Measurements from ENCODE around the gene ARHGAP29.

GRCh38 chr1:94248956-94249688, 11.7 kb upstream of the ARHGAP29 start:
- TF ChIP-seq REST (IDR thresholded peaks at IDR 0.05; ENCODE audit: insufficient read depth in 1 of 2, low read depth in 2 of 2, low read length in 2 of 2) (no peak), TAF1 (IDR thresholded peaks at IDR 0.05; ENCODE audit: borderline replicate concordance, insufficient read depth, low read length) (no peak), POLR2AphosphoS5 (IDR thresholded peaks at IDR 0.05; ENCODE audit: low read depth, low read length) (no peak), SIN3A (IDR thresholded peaks at IDR 0.05; ENCODE audit: borderline replicate concordance, insufficient read depth, low read length) (no peak)

Measured in PFSK-1 (cell line).